Fibroblast of the conjunctiva (primary cell): Measurements from ENCODE around the gene RAB34.
"Not testable (repeated sequence)": the region's sequence is repeated elsewhere in the genome, so short reads cannot be mapped to it uniquely, and the experiment has no call there.

Experiments used
- DNase-seq: peaks from one replicate; pipeline ENCODE4 v3.0.0-alpha.2; 2010; ENCODE audit warnings: low read depth

The RAB34 gene

GRCh38 chr17:28745786-28746411 lies 28.2 kb upstream of the RAB34 start:
- DNase-seq = no peak

- peak; percentile 28 for DNase-seq
Measured at GRCh38 chr17:28744972-28745785, 27.5 kb upstream of the RAB34 start.

- no peak for DNase-seq
Measured at GRCh38 chr17:28744104-28744971, 26.7 kb upstream of the RAB34 start.

GRCh38 chr17:28743243-28744103 lies 25.8 kb upstream of the RAB34 start, which contains the start of gene TRAF4:
TSS of gene TRAF4 (plus strand) at chr17:28744011. CDS start at chr17:28744113, 102 bp downstream.
- DNase-seq = peak; percentile 75

- no peak for DNase-seq
Measured at GRCh38 chr17:28741358-28742349, 24.0 kb upstream of the RAB34 start.

- DNase-seq = no peak
Measured at GRCh38 chr17:28740406-28741357, 23.0 kb upstream of the RAB34 start.

GRCh38 chr17:28738680-28739384 lies 21.2 kb upstream of the RAB34 start:
- no peak for DNase-seq

- DNase-seq = no peak
Measured at GRCh38 chr17:28737770-28738679, 20.4 kb upstream of the RAB34 start.

- DNase-seq = no peak
Measured at GRCh38 chr17:28737316-28737715, 19.6 kb upstream of the RAB34 start.

GRCh38 chr17:28735913-28736769 lies 18.5 kb upstream of the RAB34 start:
- DNase-seq = not testable (repeated sequence)

GRCh38 chr17:28735242-28735722 lies 17.6 kb upstream of the RAB34 start:
- no peak for DNase-seq

GRCh38 chr17:28734712-28735241 lies 17.1 kb upstream of the RAB34 start:
- DNase-seq = no peak

- no peak for DNase-seq
Measured at GRCh38 chr17:28733346-28733745, 15.7 kb upstream of the RAB34 start.

- no peak for DNase-seq
Measured at GRCh38 chr17:28729950-28730330, 12.3 kb upstream of the RAB34 start.

- DNase-seq = peak; percentile 88
Measured at GRCh38 chr17:28728364-28729200, 10.9 kb upstream of the RAB34 start, which contains the start of gene NEK8. TSS of gene NEK8 (plus strand) at chr17:28728788. CDS start at chr17:28728814, 26 bp downstream.
